Measurements from ENCODE around the gene CNTNAP2. TPM values are rescaled to one million over a fixed set of nuclear protein-coding genes. Genes with fewer than 3 reads are reported as not detected.

CNTNAP2 gene
- polyA plus RNA-seq, 3 donors = 15.2 to 28.4 (median 19.5) TPM

GRCh38 chr7:148204639-148205304, 2088.2 kb downstream of the CNTNAP2 start:
- no peak for DNase-seq

DNA sequence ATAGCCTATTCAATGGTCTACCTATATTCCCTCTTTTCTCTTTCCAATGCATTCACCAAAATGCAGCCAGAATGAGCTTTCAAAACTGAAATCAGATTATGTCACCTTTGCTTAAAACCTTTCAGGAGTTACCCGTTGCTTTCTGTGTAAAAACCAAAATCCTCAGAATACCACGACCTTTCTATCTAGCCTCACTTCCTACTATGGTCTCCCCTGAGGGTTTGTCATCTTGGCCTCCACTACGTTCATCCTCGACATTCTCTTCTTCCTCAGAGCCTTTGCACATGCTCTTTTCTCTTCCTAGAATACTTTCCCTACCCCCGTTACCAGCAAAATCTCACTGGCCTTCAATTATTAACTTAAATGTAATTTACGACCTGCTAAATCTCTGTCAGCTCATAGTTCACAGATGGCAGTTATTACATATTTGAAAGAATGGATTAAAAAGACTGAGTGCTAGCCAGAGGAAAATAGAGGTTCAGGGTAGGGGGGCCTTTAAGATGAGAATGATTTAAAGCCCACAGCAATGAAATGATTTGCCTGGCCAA, 2093.1 kb downstream of the CNTNAP2 start:
- no peak for DNase-seq

GRCh38 chr7:148210804-148211325, 2094.3 kb downstream of the CNTNAP2 start:
- DNase-seq = peak; percentile 37

DNA sequence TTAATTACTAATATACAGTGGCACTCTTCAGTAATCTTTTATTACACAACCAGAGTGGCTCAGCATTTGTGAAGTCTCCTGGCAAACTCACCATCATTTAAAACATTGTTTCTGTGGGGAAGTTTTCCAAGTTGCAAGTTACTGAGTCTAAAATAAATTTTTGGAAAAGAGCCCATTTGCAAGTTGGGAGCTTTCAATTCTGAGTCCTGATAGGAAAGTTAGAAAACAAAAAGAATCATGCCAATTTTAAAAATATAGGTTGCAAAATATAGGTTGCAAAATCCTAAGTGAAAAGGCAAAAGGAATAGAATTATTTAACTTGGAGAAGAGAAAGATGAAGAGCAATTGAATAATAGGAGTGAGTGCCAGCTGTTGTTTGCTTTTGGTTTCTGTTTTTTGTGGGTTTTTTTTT, 2095.1 kb downstream of the CNTNAP2 start:
- DNase-seq = no peak

DNA sequence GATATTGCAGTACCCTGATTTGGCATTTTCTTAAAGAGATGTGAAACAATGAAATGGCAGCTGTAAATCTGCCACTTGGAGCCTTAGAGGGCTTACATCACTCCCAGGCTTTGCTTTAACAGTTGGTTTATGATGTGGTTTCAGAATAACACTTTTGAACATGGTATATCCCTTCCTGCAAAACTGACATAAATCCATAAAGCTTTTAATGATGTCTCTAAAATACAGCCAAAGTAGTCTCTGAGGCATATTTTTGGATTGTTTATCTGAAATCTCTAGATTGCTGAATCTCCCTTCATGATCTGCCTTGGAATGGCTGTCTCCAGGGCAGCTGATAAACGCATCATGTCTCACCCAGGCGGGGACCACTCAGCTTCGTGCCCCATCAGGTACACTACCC, 2096.1 kb downstream of the CNTNAP2 start:
- no peak for DNase-seq

DNA sequence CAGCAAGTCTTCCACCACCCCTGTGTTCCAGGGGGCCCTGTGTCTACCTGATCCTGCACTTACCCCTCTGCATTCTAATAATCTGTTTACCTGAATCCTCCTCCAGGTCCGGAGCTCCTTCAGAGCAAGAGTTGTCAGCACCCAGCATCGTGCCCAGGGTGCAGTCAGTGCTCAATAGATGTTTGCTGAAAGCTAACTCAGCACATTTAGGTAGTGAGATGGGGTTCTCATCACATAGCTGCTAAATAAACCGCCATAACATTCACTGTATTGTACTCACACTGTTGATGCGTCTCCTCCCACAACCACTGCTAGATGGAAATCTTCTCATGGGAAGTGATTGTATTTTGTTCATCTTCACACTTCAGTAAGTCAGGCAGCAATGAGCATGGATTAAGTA, 2097.5 kb downstream of the CNTNAP2 start:
- DNase-seq = no peak

DNA sequence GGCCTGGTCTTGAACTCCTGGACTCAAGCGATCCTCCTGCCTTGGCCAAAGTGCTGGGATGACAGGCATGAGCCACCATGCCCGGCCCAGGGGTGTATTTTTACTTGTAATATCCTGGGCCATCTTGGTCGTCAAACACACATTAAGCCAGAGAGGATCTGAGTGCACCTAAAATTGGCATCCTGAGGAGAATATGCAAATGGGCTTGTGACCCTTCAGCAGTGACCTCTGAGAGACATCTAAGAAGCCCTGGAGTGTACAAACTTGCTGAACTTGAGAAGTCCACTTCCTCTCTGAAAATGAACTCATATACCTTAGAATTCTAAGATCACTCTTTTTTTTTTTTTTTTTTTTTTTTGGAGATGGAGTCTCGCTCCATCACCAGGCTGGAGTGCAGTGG, 2102.0 kb downstream of the CNTNAP2 start:
- no peak for DNase-seq

DNA sequence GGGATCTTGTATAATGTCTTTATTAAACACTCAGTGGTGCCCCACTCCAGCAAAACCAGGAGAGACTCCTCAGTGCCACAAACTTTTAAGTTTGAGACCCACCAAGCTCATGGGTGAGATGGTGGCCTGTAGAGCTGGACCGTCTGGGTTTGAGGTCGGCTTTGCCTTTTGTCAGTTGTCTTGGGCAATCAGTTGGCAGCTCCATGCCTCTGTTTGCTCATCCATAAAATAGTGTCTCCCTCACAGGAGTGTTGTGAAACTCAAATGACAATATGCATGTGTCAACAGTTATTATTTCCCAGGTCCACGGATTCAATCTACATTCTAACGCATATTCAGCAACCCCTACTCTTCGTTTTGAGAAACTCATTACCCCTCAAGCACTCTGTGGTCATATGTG, 2106.1 kb downstream of the CNTNAP2 start:
- DNase-seq = no peak

DNA sequence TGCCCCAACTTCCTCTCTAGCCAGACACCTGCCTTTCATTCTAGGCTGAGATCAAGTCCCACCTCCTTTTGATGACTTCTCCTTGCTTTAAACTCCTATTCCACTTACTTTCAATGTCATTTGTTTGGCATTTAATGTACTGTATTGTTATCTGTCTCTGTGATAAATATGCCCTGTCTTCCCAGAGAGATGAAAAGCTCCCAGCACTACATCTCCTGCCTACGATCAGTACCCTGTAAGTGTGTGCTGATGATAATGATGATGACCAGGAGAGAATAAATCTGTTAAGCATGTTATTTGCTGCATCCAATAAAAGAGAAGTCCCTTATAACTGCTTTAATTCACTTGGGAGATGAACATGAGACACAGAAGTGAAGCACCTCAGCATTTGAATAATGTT, 2106.6 kb downstream of the CNTNAP2 start:
- no peak for DNase-seq

DNA sequence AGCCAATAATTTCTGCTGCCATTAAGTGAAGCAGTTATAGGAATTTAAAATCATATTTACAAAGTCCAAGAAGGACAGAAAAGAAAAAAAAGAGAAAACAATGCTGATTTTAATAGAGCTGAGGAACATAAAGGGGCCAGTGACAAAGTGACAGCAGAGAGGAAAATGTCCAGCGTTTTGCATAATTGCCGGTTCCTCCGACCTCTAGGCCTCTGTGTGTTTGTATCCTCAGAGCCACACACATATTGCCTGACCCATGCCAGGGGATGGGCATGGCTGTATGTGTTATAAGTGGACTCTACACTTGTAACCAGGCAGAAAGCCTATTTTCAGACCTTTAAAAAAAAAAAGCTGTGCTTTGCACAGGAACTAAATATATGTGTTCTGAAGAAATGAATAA, 2107.1 kb downstream of the CNTNAP2 start:
- DNase-seq = no peak

DNA sequence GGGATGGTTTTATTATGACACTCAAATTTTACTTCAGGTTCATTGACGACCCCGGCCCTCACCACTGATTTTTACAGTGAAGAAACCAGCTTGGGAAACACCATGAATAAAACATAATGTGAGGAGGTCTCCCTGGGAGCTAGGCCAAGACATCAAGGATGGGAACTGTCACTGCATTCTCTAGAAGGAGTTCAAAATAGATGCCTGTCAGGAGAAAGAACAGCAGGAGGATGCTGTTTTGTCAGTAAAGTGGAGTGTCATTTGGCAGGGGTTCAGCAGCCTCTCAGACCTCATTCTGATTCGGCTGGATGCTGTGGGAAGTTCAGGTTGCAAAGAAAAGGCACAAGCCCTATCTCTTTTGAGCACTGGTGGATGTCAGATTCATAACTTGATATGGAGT, 2113.7 kb downstream of the CNTNAP2 start:
- DNase-seq = no peak

DNA sequence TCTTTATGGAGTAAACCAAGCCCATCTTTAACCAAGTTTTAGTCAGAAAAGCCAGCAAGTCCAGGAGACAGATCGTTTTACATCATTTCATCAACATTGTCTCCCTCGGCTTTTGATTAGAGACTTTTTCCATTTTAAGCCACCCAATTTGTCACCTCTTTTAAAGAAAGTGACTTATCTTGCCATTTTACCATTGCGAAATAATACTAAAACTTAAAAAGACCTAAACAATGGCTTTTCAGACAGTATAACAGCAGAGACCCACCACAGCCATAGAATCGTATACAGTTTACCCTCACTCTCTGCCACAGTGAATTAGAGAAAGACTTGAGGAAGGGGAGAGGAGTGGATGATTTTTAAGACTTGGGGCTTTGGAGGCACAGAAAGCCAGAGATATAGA, 2114.3 kb downstream of the CNTNAP2 start:
- no peak for DNase-seq

- no peak for DNase-seq
Observed at GRCh38 chr7:148232784-148233183, 2116.2 kb downstream of the CNTNAP2 start.

DNA sequence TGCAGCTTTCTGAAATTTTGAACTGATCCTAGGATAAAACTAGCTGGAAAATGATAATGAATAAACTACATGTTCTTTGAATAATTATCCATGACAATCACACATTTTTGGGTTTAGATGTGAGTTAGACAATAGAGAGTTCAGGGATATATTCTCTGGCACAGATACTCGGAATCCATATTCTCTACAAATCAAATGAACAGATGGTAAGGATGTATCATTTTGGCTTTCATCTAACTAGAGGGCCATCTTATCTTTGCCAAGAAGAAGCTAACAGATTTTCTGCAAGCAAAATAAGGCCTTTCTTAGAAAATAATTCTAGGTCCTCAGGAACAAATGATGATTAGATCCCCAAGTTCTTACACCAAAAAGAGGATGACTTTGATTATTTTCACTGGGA, 2118.1 kb downstream of the CNTNAP2 start:
- no peak for DNase-seq

GRCh38 chr7:148238761-148239325, 2122.2 kb downstream of the CNTNAP2 start:
- no peak for DNase-seq

- DNase-seq = peak; percentile 56
Observed at GRCh38 chr7:148241700-148242293, 2125.2 kb downstream of the CNTNAP2 start.

DNA sequence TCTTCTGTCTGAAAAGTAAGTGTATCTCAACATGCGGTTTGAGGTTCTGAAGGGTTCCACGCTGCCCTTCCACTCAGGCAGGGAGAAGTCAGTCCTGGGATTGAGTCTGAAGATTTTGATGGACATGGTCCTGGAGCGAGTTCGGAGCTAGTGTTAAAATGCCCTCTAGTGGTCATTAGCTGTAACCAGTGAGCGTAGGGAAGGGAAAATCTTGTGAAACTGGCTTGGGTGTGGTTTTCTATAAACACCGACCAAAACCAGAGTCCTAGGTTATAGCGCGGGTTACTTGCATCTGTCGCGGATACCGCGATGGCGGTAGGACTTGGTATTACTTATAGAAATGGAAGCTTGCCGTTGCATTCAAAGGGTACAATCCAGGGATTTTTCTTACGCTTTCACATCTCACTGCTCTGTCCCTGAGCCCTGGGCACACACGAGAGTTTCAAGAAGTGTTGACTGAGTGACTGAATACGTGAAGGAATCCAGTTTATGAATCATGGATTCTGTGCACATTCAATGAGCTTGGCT, 2125.8 kb downstream of the CNTNAP2 start:
- peak; percentile 59 for DNase-seq

DNA sequence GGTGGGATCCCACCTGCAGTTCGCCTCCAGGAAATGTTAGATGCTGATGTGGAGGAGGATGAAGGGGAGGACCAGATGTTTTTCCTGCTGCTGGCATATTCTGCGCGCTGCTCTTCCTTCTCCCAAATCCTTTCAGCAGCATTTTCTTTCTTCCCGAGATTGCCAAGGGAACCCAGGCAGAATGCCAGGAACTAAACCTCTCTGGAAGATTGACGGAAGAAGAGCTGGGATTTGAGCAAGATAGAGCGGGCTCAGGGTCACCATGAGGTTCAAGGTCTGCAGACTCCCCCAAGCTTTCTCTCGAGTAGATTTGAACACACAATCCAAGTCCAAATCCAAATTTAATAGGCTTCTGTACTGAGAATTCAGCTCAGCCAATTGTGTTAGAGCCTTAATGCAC, 2128.8 kb downstream of the CNTNAP2 start:
- no peak for DNase-seq

DNA sequence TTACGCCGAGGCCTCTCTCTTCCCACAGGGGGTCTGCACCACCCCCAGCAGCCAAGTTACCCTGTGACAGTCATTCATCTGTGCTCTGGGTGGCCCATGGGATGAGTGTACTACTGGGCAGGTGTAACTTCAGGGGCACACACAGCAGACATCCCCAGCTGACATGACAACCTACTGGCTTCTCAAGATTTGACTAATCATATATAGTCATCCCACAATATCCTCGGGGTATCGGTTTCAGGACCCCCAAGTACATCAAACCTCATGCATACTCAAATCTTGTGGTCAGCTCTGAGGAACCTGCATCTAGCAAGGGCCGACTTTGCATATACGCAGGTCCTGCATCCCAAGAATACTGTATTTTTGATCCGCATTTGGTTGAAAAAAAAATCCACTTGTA, 2137.0 kb downstream of the CNTNAP2 start:
- no peak for DNase-seq

DNA sequence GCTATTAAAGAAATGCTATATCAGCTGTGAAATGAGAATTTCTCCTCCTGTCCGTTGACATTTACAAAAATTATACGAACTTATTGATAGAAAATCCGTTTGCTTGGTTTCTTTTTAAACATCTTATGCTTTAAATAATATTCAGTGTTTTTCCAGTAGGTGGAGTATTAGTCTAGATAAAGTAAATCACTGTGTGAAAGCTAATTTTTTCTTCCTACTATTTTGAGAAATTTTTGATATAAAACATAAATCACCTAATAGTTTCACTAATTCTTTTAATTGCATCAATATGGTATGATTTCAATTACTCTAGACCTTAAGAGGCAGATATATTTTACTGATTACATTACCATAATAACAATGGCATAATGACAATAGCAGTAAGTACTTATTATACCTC, 2138.7 kb downstream of the CNTNAP2 start:
- DNase-seq = no peak

GRCh38 chr7:148256433-148256832, 2139.8 kb downstream of the CNTNAP2 start:
- DNase-seq = no peak

GRCh38 chr7:148260599-148260998, 2144.0 kb downstream of the CNTNAP2 start:
- no peak for DNase-seq

DNA sequence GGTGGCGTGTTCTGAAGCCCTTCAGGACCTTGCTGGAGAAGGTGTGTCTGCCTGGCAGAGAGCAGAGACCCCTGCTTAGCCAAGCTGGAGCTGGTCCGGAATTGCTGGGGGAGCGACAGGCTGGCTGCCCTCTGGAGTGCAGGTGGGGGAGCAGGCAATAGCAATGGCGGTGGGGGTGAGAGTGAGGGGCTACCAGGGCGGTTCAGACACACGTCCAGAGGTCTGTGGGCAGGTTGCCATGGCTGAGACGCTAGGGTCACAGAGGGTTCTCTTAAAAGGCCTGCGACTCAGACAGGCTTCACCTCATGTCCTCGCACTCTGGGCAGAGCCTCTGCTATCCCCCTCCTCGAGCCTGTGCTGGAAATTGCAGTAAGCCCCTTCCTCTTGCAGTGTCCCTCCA, 2144.9 kb downstream of the CNTNAP2 start:
- DNase-seq = no peak
